GM19455 (cell line): Measurements from ENCODE around the gene CCBE1.

ENCODE experiments used
- ATAC-seq: cut with Tn5 transposase; IDR thresholded peaks from one replicate; pipeline ENCODE4 v1.9.1; 2021; ENCODE audit not compliant: unreplicated experiment

The CCBE1 gene

DNA sequence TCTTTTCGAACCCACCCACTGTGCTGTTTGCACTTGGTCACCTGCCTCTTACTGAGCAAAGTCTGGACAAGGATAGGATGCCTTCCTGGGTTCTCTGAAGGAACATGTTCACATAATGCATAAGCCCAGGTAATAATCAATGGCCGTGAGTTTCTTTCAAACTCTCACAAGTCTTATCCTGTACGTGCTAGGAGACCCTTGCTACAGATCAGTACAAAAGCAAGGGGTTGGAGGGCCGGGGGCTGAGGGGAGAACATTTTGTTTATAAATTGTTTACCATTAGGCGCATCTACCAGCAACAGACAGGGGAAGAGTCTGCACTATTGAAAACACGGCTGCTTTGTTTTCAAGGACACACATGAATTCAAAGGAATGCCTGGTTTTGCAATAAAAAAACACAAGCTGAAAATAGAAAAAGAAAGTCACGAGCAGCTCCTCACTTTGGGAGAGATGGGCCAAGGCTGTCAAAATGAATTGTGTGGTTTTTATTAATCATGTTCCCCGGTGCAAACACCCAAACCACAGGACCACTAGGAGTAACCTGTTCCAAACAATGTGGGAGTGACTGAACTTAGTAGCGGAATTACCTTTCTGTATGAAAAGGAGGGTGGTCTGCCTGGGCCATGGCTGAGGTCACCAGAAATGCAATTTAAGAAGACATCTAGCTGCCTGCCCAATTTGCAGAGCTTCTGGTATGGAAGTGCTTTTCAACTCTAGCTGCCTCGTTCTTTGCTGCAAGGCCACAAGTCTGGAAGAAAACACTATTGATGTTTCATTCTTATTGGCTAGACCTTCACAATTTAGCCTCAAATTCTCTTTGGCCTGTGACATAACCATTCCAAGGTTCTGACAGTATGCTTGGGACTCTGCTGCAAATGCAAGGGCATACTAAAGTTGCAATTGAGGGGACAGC lies 73.5 kb downstream of the CCBE1 start:
- ATAC-seq: no peak

DNA sequence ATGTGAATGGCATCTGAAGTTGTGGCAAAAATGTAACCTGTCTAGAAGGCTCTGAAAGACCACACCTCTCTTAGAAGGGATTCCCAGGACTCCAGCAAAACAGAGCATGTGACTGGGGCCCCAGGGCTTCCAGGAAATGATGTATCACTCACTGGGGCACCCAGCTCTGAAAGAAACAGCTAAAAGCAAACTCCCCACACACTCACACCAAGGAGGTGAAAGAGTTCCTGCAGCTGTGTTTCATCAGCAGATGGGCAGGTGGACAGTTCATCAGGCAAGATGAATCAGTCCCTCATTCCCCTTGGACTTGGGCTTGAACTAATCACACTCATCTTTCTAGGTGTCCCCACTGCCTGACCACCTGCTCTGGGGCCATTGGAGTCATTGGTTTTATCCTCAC lies 76.2 kb downstream of the CCBE1 start:
- no peak for ATAC-seq

DNA sequence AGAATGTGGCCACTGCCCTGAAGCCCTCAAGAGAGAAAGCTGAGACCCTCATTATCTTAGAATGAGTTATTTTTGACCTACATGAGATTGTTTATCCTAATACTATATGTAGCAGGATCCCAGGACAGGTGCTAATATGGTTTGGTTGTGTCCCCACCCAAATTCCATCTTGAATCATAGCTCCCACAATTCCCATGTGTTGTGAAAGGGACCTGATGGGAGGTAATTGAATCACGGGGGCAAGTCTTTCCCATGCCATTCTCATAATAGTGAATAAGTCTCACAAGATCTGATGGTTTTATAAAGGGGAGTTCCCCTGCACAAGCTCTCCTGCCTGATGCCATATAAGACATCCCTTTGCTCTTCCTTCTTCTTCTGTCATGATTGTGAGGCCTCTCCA lies 76.8 kb downstream of the CCBE1 start:
- no peak for ATAC-seq

DNA sequence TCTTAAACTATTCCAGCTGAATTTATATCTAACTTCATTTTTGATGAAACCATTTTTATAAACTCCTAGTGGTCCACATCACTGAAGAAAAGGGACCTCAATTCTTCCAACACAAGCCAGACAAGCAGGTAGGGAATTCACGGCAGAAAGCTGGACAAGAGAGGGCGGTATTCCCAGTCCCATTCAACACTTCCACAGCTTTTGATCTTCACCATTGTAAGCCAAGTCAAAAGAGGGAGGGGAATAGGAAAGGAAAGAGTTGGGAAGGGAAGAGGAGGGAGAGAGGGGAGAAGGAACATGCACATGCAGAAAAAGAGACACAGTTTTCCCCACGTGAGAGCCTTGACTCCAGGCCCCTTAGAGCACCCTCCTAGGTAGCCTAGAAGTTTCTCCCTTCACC lies 77.4 kb downstream of the CCBE1 start:
- no peak for ATAC-seq

DNA sequence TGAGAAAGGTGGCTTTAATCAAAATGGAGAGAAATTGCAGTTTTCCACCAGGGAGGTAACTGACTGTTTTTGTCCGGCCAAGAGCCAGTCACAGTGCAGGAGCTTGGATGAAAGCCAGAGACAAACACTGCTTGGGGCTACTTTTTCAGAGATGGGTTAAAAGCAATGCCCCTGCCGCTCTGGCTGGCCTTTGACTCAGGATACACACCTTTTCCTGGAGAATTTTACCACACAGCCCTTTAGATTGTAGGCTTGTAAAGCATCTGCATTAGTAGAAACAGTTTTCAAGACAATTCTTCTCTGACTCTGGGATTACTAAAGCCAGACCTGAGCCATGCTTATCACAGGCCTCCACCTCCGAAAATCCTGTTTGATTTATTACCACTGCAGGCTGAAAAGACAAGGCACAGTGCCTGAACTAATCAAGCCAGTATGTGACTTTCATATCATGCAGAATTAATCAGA lies 79.7 kb downstream of the CCBE1 start:
- no peak for ATAC-seq

DNA sequence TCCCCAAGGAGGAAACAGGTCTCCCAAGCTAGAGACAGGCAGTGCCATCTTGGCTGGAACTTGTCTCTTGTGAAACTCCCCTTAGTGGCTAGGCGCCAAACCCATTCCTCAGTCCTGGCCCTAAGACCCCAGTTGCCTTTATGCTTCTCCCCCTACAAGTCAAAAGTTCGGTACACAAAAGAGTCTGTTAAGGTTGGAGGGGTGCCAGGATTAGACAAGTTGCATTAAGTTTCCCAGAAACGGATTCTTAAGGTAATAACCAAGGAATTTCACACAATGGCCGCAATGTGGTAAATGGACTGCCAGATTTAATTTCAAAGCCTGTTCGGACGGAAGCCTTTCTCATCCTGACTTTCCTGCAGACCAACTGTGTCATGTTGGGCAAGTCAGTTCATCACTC lies 80.7 kb downstream of the CCBE1 start:
- ATAC-seq: no peak

DNA sequence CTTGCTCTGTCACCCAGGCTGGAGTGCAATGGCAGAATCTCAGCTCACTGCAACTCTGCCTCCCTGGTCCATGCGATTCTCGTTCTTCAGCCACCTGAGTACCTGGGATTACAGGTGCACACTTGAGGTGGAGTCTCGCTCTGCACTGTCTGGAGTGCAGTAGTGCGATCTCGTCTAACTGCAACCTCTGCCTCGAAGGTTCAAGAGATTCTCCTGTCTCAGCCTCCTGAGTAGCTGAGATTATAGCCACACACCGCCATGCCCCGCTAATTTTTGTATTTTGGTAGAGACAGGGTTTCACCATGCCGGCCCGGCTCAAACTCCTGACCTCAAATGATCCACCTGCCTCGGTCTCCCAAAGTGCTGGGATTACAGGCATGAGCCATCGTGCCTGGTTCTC lies 83.3 kb downstream of the CCBE1 start:
- ATAC-seq: no peak

DNA sequence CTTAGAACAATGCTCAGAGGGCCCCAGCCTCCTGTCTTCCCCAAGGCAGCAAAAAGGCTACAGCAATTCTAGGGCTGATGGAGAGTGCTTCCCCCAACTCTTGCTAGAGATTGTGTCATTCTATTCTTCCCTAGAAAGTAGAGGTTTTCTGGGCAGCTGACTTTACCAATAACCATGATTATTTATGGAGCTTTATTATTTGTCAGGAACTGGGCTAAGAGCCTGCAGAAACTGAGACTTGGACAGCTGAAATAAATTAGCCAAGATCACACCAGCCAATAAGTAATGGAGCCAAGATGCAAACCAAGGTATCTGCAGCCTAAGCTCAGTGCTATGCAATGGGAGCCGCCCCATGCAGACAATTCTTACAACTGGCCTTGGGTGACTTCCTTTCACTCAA lies 84.8 kb downstream of the CCBE1 start:
- ATAC-seq: no peak

DNA sequence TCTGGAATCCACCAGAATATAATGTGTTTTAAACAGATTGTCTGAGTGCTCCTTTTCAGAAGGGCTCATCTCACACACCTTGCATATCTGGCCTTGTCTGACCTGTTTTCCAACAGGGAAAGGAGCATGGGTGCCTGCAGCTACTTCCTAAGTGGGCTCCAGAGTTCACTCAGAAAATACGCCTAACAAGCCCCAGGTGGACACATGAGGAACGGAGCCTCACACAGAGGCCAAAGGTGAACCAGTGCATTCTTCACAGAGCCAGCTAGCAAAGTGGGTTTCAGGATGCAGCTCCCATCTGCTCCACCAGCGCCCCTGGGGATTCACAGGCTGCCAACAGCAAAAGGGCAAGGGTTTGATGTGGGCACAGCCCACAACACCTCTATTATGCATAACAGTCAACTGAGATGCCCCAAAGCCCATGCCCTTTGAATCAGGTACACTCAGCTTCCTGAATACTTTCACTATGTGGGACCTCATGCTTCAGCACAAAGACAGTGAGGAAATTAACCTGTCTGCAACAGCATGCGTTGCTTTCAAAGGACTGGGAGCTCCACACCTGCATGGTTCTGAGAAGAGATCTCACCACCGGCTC lies 86.6 kb downstream of the CCBE1 start:
- no peak for ATAC-seq

DNA sequence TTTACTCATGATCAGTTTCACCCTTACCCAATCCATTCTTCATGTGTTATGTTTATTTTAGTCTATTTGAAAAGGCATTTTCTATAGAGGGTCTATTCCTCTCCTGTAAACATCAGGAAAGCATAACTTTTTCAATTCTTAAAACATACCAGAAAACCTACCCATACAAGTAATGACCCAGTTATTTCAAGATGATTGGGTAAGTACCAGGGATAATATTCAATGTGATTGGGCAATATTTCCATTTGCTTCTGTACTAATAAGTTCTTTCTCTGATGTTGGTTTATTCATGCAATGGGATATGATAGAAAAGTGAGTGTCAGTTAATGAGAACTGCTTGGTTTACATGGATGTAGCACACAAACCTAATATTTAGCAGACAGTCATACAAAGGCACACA lies 87.6 kb downstream of the CCBE1 start:
- ATAC-seq: no peak

DNA sequence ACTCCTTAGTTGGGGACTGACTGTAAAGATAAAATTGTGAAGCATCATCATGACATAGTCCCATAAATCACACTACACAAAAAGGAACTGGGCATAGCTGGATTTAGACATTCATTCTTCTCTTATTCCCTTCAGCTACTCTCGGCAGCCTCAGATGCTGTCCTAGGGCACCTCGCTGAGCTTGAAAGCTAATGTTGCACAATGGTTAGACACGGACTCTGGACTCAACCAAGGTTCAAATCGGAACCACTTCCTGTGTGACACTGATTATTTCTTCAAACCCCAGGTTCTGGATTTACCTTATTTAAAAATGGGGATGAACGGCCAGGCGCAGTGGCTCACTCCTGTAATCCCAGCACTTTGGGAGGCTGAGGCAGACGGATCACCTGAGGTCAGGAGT lies 89.8 kb downstream of the CCBE1 start:
- ATAC-seq: no peak

DNA sequence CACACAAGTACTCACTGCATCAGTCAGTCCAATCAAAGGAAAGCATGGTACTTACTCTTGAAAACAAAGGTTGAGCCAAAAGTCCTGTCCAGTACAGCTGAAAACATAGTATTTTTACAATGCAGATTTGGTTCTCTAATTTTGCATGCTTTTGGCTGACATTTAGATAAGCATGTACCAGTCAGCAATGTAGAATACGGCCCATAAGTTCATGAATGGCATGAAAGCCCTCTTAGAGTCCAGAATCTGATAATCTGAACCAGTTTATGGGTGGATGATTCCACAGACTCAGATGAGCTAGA lies 90.2 kb downstream of the CCBE1 start:
- ATAC-seq: no peak

DNA sequence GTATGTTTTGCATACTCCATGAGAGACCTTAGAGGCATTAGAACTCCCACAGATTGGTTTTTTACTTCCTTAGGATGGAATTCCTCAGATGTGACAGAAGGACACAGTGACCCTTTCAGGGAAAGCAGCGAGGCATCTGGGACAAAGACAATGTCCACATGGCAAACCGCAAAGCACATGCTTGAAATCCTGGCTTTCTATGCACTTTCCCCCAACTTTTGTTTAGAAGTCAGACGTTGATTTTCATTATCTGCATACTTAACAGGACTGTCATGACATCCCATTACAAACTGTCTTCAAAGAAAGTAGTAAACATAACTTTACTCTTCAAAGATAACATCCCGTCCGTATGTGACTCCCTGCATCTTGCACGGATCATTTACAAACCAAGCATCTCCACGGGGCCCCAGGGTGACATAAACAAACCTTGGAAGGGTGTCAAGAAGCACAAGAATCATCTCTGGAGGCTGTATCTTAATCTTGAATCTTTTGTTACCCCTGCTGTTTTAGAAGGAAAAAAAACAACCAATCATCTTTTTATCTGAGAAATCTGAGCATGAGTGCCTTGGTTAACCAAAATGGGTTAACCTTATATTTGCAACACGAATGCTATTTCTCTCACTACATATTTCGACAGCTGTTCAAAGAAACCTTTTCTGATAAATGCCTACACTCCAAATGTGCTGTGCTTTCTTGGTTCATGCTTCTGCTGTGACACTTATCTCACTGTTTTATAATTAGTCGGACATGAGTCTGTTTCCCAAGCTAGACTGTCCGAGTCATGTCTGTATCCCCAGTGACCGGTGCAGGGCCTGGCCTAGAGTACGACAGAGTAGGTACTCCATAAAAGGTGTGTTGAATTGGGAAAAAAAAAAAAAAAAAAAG lies 90.8 kb downstream of the CCBE1 start:
- ATAC-seq: no peak

DNA sequence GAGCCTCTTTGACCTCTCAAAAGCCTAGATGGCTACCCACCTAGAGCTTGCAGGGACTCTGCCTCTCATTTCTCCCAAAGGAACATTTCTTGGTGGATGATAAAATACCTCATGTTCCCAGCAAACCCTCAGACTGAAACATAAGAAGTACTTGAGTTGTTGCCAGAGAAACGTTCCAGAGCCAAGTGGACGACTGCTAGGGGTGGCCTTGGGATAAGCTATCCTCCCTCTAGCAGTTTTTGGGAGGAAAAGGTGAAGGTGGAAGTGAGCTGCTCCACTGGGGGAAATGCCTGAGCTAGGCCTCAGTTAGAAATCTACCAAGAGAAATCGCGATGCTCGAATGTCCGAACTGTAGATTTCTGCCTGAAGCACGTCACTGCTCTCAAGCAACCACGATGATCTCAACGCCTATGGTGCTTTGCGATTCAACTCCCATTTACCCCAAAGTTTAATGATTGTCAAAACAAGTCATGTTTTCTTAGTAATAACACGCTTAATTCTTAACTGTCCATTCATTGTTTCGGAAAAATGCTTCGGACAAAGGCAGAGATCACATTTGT lies 91.5 kb downstream of the CCBE1 start:
- ATAC-seq: no peak

DNA sequence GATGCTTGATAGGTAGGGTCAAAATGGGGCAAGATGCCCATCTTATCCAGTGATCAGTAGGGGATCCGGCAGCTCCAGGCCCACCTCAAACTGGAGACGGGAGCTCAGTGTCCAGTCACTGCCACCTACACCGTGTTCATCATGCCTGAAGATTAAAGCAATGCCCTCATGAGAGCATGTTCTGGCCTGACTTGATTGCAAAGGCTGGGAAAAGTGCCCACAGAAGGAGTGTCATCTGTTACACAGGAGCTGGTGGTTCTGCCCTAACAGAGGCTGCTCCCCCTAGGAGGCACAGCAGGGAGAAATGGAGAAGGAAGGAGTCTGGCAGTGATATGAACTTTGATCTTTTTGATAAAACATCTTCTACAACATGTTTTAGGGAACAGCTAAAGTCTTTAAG lies 92.3 kb downstream of the CCBE1 start:
- ATAC-seq: no peak

DNA sequence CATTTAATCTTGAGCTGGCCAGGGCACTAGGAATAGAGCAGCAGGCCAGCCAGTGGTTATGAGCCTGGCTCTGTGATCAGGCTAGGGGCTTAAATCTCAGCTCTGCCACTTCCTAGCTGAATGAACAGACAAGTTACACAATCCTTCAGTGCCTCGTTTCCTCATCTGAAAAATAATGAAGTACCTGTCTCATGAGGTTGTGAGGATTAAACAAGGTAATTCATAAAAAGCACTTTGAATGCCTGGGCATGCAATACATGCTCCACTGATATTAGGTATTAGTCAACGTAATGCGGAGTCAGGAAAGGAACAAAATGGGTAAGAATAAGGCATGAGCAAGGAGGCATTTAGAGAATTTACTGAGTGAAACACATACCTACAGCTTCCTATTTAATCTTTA lies 100.2 kb downstream of the CCBE1 start:
- ATAC-seq: no peak

DNA sequence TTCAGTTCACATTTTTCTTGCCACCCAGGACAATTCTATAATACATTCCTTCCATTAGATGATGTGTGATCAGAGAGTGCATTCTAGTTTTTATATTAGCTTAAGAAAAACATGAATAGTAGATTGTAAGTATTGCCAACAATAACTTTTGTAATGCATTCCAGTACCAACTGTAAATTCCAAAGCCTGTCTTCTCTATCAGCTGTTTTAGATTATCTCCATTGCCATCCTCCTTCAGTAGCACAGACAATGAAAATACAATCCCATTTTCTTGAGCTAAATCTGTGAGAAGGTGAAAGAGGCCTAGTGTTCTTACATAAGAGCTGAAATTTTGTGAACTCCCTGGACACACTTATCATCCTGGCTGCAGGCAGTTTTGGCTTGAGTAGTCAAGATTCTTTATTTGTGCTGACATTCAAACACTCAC lies 103.9 kb downstream of the CCBE1 start:
- no peak for ATAC-seq

DNA sequence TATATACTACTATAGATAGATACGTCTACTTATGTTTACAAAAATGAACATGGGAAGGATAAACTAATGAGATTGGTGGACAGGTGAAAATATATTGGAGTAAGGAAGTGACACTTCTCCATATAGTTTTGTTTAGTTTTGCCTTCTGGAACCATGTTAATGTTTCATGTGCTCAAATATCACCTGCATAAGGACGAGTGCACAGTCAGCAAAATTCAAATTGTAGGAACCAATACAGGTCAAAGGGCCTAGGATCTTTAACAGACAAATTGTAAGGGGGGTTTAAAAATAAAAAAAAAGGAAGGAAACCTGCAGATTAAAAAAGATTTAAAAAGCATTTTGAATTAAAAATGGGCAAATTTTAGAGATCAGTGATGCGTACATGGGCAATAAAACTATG lies 104.6 kb downstream of the CCBE1 start:
- no peak for ATAC-seq

DNA sequence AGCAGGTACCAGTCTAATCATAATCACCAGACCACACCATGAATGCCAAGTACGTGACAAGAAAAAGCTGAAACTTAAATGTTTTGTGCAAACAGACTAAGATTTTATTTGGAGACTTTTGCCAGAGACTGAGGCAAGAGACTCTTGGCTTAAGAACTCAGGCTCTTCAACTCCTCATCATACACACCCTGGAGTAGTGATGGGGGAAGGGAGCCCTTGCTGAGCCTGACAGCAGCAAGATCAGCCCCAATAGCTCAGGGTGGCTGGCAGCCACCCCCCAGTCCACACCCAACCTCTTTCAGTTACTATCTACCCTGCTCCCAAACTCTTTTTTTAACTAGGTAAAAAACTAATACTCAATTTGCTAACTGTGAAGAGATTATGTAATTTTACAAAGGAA lies 114.8 kb downstream of the CCBE1 start:
- ATAC-seq: no peak

DNA sequence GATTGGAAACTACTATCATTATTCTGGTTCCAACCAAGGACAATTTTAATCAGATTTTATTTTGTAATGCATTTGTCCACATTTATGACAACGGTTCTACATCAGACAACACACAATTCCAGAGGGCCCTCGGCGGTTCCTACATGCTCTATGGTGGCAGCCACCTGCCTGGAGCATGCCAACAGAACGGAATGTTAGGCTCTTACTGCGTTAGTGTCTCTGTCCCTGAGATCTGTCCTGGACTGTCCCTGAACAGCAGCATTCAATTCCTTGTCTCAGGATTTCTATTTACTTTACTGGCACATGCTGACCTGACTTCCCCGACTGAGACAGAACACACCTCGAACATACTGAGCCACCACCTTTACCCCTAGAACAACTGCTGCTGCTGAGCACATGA lies 117.7 kb downstream of the CCBE1 start:
- ATAC-seq: no peak

DNA sequence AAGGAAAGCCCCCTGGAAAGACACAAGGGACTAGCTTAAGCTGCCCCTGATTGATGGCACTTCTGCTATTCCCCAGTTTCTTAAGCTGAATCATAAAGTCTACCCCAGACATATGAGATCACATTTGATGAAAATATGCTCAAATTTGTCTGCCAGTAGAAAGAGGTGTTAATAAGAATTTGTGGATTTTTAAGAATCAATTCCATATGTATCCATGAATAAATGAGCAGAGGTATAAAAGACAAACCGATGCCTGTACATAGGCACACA lies 119.9 kb downstream of the CCBE1 start:
- no peak for ATAC-seq
